Measurements from ENCODE around the gene PREP.
"Not testable (repeated sequence)": the region's sequence is repeated elsewhere in the genome, so short reads cannot be mapped to it uniquely, and the experiment has no call there.

PREP gene

DNA sequence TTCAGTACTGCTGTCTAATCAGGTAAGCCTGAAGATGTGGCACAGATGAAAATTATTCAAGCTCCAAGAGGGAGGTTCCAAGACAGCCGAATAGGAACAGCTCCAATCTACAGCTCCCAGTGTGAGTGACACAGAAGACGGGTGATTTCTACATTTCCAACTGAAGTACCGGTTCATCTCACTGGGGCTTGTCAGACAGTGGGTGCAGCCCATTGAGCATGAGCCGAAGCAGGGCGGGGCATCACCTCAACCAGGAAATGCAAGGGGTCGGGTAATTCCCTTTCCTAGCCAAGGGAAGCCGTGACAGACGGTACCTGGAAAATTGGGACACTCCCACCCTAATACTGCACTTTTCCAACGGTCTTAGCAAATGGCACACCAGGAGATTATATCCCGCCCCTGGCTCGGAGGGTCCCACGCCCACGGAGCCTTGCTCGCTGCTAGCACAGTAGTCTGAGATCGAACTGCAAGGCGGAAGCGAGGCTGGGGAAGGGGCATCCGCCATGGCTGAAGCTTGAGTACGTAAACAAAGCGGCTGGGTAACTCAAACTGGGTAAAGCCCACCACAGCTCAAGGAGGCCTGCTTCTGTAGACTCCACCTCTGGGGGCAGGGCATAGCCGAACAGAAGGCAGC is 64.4 kb downstream of the PREP start:
- not testable (repeated sequence) for DNase-seq

DNA sequence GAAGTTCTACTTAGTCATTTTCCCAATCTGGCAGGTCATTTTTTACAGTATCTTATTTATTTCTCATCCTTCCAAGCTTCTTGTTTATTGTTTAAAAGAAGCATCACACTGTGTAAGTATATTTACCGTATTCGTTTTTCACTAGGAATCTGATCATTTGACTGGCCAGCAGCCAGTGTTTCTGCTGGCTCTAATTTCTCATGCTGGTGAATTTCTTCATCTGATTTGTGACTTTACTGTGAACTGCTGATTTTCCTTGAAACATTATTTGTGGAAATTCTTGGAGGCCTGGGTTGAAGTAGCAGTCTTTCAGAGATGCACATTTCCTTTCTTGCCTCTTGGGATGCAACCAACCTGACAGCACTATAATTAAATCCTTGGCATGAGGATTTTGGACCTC is 65.9 kb downstream of the PREP start:
- no peak for DNase-seq

DNA sequence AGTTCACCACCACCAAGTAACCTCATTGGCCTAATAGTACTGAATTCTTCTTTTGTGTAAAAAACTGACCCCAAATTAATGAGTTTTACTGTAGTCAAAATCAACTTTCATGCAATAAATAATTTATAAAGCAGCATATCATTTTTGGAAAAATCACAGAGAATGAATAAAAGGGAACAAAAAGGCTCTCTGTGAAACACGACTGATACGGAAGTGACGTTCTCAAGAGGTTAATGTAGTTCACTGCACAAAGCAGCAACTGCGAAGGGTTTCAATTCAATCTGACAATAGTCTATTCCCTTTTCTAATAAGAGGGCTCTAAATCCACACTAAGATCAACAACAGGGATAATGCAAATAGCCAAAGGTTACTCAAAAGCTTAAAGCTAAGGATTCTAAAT is 70.3 kb downstream of the PREP start:
- DNase-seq: no peak

DNA sequence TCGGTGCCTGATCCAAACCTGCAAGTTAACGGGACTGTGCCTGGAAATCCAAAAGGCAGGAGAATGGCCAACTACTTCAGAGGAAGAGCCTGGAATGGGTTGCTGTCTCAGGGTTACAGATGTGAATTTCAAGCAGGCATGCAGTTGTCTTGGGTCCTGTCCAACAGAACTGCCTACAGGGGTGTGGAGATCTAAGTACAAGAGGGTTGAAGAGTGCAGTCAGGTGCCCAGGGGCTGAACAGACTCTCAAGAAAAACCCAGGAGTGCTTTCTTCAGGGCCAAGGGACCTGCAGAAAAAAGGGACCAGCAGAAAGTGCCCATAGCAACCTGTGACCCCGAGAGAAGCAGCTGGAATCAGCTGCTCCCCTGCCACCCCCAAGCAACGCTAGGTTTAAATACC is 71.0 kb downstream of the PREP start:
- DNase-seq: no peak

DNA sequence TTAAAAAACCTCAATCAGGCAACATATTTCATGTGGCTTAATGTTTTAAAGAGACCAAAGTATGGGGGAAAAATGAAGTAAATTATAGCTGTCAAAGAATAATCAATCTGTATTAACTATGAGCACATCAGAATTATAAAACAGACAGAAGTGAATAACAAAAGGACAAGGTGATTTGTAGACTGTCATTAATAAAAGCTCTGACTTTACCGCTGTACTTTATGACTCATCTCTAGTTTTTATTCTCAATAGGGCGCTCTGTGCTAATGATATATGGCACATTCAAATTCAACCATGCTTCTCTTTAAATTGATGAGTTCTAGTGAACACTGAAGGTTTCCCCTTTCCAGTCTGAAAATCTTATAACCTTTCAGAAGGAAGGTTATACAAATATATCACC is 72.0 kb downstream of the PREP start:
- DNase-seq: no peak

DNA sequence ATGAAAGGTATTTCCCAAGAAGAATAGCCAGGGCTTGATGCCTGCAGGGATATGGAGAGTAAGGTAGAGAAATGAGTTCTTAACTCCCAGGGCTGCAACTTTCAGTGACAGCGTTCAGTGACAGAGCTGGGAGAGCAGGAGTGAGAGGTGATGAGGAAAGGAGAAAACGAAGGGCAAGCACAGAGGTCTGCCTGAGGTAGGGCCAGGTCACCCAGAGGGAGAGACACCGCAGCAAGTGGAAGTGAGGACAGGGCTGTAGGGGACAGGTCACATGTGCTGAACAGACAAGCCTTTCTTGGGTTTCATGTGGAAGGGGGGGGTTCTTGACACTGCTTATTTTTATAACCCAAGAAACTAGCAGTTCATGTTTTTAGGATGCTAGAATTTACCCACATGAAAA is 72.5 kb downstream of the PREP start:
- no peak for DNase-seq

DNA sequence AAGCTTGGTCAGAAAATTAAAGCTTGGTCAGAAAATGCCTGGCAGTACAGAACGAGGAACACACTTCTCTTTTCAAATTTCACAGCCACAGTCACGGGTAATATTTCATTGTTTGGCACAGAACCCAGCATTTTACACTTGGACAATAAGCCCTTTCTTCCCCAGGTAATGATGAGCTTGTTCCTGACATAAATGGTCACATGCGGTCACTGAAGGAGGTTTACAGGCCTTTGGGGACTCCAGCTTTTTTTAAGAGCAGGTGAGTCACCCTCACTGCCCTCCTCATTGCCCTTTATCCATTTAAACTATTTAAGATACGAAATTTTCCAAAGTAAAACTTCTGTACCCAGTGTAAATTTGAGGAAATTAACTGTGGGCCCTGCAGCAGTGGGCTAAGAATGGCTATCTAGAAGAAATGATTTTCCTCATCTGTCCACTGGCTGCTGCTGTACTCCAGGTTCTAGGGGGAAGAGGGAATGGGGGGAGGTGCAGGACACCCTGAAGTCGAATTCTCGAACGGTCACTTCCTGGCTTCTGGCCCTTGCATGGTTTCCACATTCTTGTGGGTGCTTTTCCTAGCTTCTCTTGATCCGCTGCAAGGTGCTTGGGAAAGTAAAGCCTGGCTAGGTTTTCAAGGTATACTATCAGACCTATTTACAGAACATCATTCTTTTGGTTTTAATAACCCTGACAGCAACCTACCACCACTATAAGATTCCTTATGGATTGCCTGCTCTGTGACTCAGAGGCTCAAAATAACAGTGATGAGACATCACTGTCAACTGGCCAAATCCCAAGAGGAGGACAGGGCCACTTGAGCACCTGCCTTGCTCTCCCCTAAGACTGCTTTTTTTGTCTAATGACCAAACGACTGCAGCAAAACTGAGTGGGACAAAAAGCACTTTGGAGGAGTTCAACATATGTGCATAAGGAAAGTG is 75.8 kb downstream of the PREP start:
- DNase-seq: peak; percentile 58

DNA sequence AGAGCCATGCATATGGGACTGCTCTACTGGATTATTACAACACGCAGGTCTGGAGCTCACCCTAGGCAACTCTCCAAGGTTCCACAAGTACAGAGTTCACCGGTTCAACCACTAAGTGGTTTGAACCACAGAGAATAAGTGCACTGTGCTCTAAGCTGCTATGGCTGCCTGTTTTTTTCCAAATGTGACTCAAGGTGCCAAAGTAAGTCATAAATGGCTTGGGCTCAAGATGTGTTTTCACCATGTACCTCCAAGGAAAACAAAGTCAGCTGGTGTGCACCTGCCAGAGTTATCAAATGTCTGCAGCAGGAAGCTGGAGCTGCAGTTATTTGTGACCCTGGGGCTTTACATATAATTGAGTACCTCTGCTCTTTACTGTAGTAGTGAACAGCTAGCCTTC is 76.7 kb downstream of the PREP start:
- peak; percentile 64 for DNase-seq

DNA sequence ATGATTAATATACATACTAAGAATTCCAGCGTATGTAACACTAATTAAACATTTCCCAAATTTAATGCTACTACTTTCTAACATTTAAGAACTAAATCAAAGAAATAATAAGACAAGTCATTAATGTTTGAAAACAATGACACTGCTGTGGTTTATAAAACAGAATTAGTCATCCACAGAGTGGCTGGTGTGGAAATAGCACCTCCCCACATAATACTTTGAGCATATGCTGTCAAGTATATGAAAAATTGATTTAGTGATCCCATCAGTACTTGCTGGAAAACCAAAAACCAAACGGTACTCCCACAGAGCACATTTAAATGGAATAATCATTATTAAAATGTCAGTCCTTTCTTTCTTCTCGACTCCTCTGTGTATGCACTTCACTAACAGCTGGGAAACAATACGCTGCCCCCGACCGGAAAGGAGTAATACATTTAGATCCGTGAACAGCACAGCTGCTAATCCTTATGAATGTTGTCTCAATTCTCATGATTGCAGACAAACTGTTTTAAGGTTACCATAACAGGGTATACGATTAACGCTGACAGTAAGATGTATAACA is 78.4 kb downstream of the PREP start:
- DNase-seq: no peak

DNA sequence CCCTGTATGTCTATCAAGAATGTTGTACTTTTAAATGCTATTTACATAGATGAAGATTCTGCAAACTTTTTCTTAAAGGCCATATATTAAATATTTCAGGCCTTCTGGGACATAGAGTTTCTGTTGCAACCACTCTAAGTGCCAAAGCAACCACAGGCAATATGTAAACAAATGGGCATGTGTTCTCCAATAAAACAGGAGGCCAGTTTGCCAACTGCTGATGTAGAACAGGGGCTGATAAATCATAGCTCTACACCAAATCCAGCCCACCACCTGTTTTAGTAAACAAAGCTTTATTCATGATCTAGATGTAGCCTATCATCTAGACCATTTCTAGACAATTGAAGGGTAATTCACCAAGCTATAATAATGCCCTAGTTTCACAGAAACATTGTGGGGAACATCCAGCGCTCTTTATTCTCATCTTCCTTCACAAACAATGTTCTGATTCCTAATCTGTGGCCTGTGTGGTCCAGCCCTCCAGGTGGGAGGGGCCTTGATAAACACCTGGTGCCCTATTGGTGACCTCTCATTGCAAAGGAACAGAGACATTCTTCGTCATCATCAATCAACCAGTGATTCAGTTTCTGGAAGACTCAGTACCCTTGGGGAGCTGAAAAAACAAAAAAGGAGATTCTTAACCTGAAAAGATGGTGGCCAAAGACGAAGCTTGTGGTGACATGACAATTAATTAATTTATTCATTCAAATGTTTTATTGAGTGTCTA is 80.2 kb downstream of the PREP start:
- no peak for DNase-seq

DNA sequence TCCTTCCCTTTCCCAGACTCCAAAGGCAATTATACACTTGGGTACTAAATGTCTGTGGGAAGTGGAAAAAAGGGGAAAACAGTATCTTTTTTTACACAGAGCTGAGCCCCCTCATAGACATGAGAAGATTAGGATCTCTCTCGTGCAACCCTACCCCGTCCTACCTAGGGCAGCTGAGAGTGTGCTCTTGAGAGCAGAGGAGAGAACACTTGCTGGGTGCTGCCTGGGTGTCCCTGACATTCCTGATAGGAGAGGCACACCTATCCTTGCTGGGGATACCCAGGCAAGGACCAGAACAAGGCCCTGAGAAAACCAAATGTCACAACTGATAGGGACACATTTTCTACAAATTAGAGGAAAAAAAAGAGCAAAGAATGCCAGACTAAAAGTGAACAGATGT is 81.2 kb downstream of the PREP start:
- DNase-seq: no peak

DNA sequence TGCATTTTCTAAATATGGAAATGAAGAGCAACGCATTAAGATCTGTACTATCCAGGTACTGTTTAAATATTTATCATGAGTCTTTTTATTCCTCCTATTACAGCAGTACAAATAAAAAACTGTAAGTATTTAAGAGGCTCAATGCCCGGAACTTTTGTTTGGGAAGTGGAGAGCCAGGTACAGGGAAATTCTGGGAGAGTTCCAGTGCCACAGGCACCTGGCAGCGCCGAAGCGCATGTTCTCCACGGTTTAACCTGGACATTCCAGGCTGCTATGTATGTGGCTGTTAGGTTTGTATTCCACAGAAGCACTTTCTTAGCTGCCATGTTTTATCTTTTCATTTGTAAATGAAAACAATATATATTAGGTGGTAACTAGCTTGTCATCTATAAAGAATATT is 81.7 kb downstream of the PREP start:
- DNase-seq: peak; percentile 65

DNA sequence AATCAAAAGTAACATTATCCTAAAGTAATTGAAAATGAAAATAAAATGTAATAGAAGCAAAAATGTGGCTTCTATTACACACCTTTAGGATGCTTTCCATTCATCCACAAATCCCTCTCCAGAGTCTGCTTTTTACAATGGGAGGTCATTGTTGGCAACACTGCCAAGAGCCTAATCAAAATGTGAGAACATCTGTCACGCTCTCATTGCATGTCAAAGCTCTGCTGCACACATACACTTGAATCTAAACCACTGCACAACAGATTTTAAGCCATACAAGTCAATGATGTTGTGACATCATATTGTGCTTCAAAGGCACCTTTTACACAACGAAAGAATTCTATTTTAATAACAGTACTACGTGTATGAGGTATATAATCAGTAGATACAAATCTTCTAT is 82.1 kb downstream of the PREP start:
- peak; percentile 86 for DNase-seq

DNA sequence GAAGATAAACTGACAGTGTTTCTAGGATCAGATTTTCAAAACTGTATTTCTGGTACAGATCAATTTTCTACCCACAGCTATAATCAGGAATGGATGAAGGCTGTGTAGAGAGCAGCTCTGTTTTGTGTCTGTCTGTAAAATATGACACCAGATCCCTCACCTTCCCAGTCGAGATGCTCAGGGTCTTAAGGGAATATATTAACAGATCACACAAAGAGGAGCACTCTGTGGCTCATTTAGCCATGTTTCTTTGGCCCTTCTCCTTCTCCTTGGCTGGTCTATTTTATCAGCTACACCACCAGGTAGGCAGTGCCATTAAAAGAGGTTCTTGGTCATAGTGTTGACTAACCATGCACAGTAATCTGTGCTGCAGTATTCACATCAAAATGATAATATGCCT is 82.6 kb downstream of the PREP start:
- no peak for DNase-seq

DNA sequence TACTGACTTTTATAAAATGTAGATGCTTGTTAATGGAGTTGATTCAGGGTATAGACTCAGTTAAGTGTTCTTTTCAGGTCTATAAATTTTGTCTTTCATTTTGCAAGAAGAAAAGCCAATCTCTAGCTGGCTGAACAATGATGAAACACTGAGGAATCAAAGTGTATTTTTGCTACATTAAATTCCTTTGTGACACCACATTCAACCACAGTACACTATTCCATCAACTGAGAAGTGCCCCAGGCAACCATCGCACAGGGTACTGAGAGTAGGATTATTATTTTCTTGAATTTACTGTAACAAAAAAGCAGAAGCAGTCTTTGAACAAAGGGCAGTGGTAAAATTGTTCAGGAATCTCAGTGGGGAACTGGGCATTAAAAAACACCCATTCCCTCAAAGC is 83.6 kb downstream of the PREP start:
- DNase-seq: no peak

DNA sequence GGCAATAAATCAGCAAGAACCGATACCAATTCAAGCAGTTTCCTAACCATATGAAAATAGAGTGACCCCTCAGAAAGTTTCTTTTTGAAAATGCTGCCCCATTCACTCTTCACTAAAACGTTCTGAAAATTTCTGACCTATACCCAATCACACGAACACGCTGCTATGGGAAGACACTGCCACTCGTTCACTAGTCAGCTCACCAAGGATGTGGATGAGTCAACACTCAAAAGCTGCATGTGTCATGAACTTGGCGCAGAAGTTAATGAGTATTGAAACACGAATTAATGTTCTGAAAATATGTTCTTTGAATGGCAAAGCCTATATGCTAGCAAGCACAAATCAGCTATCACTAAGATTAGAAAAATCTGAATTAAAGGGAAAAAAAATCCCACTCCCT is 84.2 kb downstream of the PREP start:
- no peak for DNase-seq

DNA sequence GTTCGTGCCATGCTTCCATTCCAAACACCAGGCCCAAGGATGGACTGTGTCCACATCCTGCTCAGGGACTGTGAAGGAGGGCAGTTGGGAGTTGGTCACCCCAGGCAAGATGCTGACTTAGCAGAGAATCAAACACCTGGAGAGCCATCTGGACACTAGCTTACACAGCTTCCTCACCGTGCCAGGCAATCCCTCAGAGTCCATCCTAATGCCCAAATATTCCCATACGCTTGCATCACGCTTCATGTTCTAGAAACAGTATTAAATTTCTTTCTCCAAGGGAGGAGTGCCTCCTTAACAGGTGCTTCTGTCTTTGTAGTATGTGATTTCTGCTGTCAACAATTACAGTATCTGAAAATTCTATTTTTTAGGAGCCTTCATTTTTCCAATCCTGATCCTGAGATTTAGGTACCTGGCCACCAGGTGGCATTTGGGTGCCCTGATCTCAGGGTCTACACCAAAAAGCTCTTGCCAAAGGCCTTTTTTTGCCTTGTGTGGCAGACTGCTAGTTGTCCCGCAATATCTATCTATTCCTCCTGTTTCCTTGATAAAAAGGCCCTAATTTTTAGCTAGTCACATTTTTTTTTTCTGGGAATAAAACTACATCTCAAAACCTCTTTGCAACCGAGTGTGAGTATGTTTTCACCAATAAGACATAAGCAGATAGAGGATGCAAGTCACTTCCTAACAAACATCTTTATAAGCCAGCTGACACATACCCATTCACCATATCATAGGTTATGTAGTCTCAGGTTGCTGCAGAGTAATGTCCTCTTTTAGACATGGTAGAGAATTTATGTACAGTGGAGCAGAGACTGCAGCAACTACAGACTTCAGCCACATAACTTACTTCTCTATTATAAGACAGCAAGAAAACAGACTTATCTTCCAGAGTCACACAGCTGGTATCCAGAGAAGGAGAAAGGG is 85.0 kb downstream of the PREP start:
- DNase-seq: peak; percentile 16

DNA sequence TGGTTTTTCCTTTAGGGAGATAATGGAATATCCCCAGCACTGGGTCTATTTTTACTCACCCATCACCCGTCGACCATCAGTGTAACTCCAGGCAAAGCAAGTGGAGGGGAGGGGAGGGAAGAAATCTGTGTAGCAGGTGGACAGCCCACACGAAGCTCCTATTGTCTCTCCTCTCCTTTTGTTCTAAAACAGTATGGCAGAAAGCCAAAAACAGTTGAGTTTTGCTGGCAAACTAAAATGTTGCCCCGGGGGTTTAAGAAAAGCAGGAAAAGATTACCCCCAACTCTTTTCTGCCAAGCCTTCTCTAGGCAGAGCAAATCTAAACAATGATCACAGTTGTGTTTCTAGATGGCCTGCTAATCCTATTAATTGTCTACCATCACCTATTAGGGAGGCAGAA is 89.7 kb downstream of the PREP start:
- DNase-seq: no peak

DNA sequence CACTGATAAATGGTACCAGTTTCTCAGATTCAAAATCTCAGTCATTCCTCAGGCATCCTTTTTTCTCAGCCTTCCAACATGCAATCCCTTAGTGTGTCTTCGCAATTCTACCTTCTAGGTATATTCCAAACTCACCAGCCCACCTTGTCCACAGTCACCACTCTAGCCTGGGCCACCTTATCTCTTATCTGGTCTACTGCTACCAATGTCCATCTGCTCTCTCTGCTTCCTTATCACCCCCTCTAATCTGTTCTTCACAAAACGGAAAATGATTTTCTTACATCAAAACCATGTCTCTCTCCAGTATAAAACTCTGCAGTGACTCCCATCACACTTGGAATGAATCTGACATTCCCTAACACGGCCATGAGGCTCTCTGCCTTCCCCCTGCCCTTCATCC is 91.9 kb downstream of the PREP start:
- no peak for DNase-seq

DNA sequence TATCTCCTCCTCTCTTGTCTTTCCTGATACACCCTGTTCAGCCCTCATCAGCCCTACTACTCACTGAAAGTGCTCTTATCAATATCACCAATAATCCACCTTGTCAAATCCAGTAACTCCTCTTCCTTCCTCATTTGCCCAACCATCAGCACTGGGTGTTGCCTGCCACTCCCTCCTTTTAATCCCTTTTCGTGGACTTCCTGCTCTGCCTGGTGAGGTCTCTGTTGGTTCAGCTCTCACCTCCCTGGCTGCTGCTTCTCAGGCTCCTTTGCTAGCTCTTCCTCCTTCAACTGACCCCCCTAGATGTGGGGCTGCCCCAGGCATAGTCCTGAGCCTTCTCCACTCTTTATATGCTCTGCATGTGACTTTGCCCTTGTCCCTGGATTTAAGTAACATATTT is 92.5 kb downstream of the PREP start:
- DNase-seq: no peak

DNA sequence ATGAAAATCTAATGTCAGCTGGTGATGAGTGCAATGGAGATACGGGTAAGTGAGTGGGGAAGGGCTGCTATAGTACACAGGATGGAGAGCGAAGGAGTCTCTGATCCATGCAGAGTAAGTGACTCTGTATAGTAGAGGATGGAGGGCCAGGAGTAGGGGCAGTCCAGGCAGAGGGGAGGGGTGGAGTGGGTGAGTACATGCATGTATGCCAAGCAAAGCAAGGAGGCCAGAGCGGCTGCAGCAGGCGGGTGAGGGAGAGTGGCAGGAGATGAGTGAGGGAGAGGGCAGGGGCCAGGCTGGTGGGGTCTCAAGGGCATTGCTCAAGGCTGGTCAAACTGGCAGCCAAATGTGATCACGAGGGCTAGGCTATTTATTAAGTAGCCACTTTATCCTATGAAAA is 94.0 kb downstream of the PREP start:
- DNase-seq: no peak

DNA sequence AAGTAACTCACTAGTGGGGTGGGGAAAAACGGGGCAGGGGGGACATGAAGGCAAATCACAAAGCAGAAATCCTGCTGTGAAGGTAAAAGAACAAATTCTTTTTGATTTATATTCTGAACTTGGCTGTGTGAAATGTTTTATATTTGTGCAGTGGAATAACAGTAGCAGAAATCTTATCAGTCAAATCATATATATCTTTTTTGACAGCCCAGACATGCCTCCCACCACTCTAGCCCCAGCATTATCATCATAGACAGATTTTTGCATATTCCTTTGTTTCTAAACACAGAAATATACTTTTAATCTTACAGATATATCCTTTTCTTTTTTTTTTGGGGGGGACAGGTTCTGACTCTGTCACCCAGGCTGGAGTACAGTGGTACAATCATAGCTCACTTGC is 97.4 kb downstream of the PREP start:
- DNase-seq: no peak

All from DMS153 (cell line).